Suprapubic skin (tissue), 3 donors: Measurements from ENCODE around the gene MTCL1.

ENCODE experiments used
- CTCF ChIP-seq, 2 donors: fragments of 200-600 bp in 1 of 2; fragments of 450-650 bp in 1 of 2; sonication (generic) in 1 of 2; IDR thresholded peaks; one replicate each; pipeline ENCODE4 v1.5.1; 2016 to 2019; ENCODE audit warnings: antibody characterized with exemption in 2 of 2, mild to moderate bottlenecking in 1 of 2, moderate library complexity in 1 of 2
- POLR2AphosphoS5 ChIP-seq, 3 donors: sonication (generic); formaldehyde crosslinking; IDR thresholded peaks; one replicate each; pipeline ENCODE4 v1.6.1; 2017; ENCODE audit warnings: antibody characterized with exemption in 3 of 3

GRCh38 chr18:8758466-8758865, 53.1 kb downstream of the MTCL1 start:
- TF ChIP-seq CTCF (IDR thresholded peaks at IDR 0.05) (no peak), POLR2AphosphoS5 (IDR thresholded peaks at IDR 0.05) (no peak)
